HEK293 (cell line): Measurements from ENCODE around the gene CORO7.

Experiments
- CTCF ChIA-PET: fragments of 350-600 bp; formaldehyde crosslinking; extraction: SDS; loops from one replicate; lab custom pipeline; 2021; ENCODE audit warnings: antibody characterized with exemption; lab: Yijun Ruan, JAX
- POLR2A ChIA-PET: fragments of 300-600 bp; formaldehyde crosslinking; extraction: SDS; loops from one replicate; lab custom pipeline; 2020; ENCODE audit warnings: antibody characterized with exemption, inconsistent platforms; lab: Yijun Ruan, JAX
- H3K27ac ChIP-seq: fragments of 200-500 bp; sonication (Bioruptor generic); 2 replicates; pipeline ENCODE4 v1.5.1; 2014; ENCODE audit warnings: low read depth, low read length, control low read depth, inconsistent platforms; ENCODE audit errors: extremely low read depth
- H3K36me3 ChIP-seq, 2 experiments: fragments of 200-500 bp in 1 of 2; sonication (Bioruptor generic) in 1 of 2; 1 replicate in 1 of 2; 2 replicates in 1 of 2; pipeline ENCODE4 v1.5.1; 2014 to 2017; ENCODE audit warnings: inconsistent platforms in 2 of 2, low read length in 2 of 2; ENCODE audit not compliant: control insufficient read depth in 2 of 2, insufficient read depth in 1 of 2
- H3K4me1 ChIP-seq: fragments of 200-500 bp; sonication (Bioruptor generic); 2 replicates; pipeline ENCODE4 v1.5.1; 2014; ENCODE audit warnings: mild to moderate bottlenecking, low read length, inconsistent platforms; ENCODE audit not compliant: control insufficient read depth, insufficient read depth
- H3K4me3 ChIP-seq: 2 replicates; pipeline ENCODE4 v1.5.1; 2011; ENCODE audit warnings: low read depth, mild to moderate bottlenecking, control low read depth, low read length, moderate library complexity
- H3K9me3 ChIP-seq: fragments of 200-500 bp; sonication (Bioruptor generic); 2 replicates; pipeline ENCODE4 v1.5.1; 2014; ENCODE audit warnings: low read depth, low read length, inconsistent platforms; ENCODE audit not compliant: control insufficient read depth, insufficient read depth
- ATF2 ChIP-seq: fragments of 450-650 bp; formaldehyde crosslinking; IDR thresholded peaks from 2 replicates; pipeline ENCODE4 v1.5.1; 2016; ENCODE audit warnings: missing biosample characterization, missing genetic modification characterization, low read depth
- HIC1 ChIP-seq: fragments of 450-650 bp; formaldehyde crosslinking; IDR thresholded peaks from 2 replicates; pipeline ENCODE4 v1.5.1; 2016; ENCODE audit warnings: missing biosample characterization, missing genetic modification characterization
- HOXC10 ChIP-seq: sonication (generic); formaldehyde crosslinking; IDR thresholded peaks from 2 replicates; pipeline ENCODE4 v1.8.1; 2023; ENCODE audit warnings: mild to moderate bottlenecking, missing genetic modification reagents
- MEIS1 ChIP-seq: sonication (generic); formaldehyde crosslinking; IDR thresholded peaks from 2 replicates; pipeline ENCODE4 v1.8.1; 2022; ENCODE audit warnings: missing genetic modification reagents, mild to moderate bottlenecking, borderline replicate concordance
- REPIN1 ChIP-seq: fragments of 450-650 bp; formaldehyde crosslinking; IDR thresholded peaks from 2 replicates; pipeline ENCODE4 v1.5.1; 2017; ENCODE audit warnings: missing biosample characterization, missing genetic modification characterization, low read depth
- ZBTB1 ChIP-seq: fragments of 450-650 bp; formaldehyde crosslinking; IDR thresholded peaks from 2 replicates; pipeline ENCODE4 v1.5.1; 2016; ENCODE audit warnings: missing biosample characterization, missing genetic modification characterization
- ZBTB44 ChIP-seq: fragments of 450-650 bp; IDR thresholded peaks from 2 replicates; pipeline ENCODE4 v1.5.1; 2018; ENCODE audit warnings: missing biosample characterization, mild to moderate bottlenecking, missing genetic modification characterization
- ZBTB49 ChIP-seq: fragments of 450-650 bp; formaldehyde crosslinking; IDR thresholded peaks from 2 replicates; pipeline ENCODE4 v1.5.1; 2016; ENCODE audit warnings: missing biosample characterization, missing genetic modification characterization, low read depth
- ZNF138 ChIP-seq: fragments of 450-650 bp; formaldehyde crosslinking; IDR thresholded peaks from 2 replicates; pipeline ENCODE4 v1.5.1; 2016; ENCODE audit warnings: missing biosample characterization, missing genetic modification characterization, borderline replicate concordance
- ZNF146 ChIP-seq: fragments of 450-650 bp; formaldehyde crosslinking; IDR thresholded peaks from 2 replicates; pipeline ENCODE4 v1.5.1; 2016; ENCODE audit warnings: missing biosample characterization, missing genetic modification characterization
- ZNF16 ChIP-seq: fragments of 450-650 bp; formaldehyde crosslinking; IDR thresholded peaks from 2 replicates; pipeline ENCODE4 v1.5.1; 2016; ENCODE audit warnings: low read depth, missing biosample characterization, missing genetic modification characterization
- ZNF169 ChIP-seq: fragments of 450-650 bp; formaldehyde crosslinking; IDR thresholded peaks from 2 replicates; pipeline ENCODE4 v1.5.1; 2016; ENCODE audit warnings: missing biosample characterization, missing genetic modification characterization
- ZNF280C ChIP-seq: fragments of 450-650 bp; formaldehyde crosslinking; IDR thresholded peaks from 2 replicates; pipeline ENCODE4 v1.5.1; 2016; ENCODE audit warnings: missing biosample characterization, missing genetic modification characterization
- ZNF510 ChIP-seq: fragments of 450-650 bp; formaldehyde crosslinking; IDR thresholded peaks from 2 replicates; pipeline ENCODE4 v1.5.1; 2018; ENCODE audit warnings: mild to moderate bottlenecking, missing genetic modification characterization, missing biosample characterization; ENCODE audit not compliant: insufficient replicate concordance
- ZNF529 ChIP-seq: fragments of 450-650 bp; formaldehyde crosslinking; IDR thresholded peaks from 2 replicates; pipeline ENCODE4 v1.5.1; 2017; ENCODE audit warnings: missing genetic modification characterization, missing biosample characterization; ENCODE audit not compliant: insufficient replicate concordance
- ZNF548 ChIP-seq: fragments of 450-650 bp; formaldehyde crosslinking; IDR thresholded peaks from 2 replicates; pipeline ENCODE4 v1.5.1; 2016; ENCODE audit warnings: missing biosample characterization, missing genetic modification characterization
- ZNF555 ChIP-seq: fragments of 450-650 bp; formaldehyde crosslinking; conservative IDR thresholded peaks from 2 replicates; pipeline ENCODE4 v1.5.1; 2017; ENCODE audit warnings: missing biosample characterization, mild to moderate bottlenecking, missing genetic modification characterization, inconsistent platforms
- ZNF664 ChIP-seq: fragments of 450-650 bp; formaldehyde crosslinking; IDR thresholded peaks from 2 replicates; pipeline ENCODE4 v1.5.1; 2016; ENCODE audit warnings: missing biosample characterization, missing genetic modification characterization
- ZNF791 ChIP-seq: fragments of 450-650 bp; formaldehyde crosslinking; IDR thresholded peaks from 2 replicates; pipeline ENCODE4 v1.5.1; 2016; ENCODE audit warnings: missing biosample characterization, missing genetic modification characterization
- ZSCAN18 ChIP-seq: fragments of 450-650 bp; formaldehyde crosslinking; IDR thresholded peaks from 2 replicates; pipeline ENCODE4 v1.5.1; 2016; ENCODE audit warnings: missing biosample characterization, missing genetic modification characterization

CORO7 gene

GRCh38 chr16:4369007-4369733 lies 47.2 kb downstream of the CORO7 start:
- TF ChIP-seq ATF2 (tag by site-specific recombination) (no peak), ZNF664 (tag by site-specific recombination) (no peak), ZBTB44 (tag by site-specific recombination) (no peak), ZNF529 (tag by site-specific recombination) (no peak), ZNF146 (tag by site-specific recombination) (no peak), HOXC10 (no peak), ZNF280C (tag by site-specific recombination) (no peak), ZNF791 (tag by site-specific recombination) (no peak), ZNF16 (no peak), ZNF510 (no peak), ZBTB1 (tag by site-specific recombination) (no peak), ZNF138 (tag by site-specific recombination) (no peak), HIC1 (tag by site-specific recombination) (no peak), ZBTB49 (tag by site-specific recombination) (no peak), MEIS1 (CRISPR knock-in tag) (no peak), ZSCAN18 (tag by site-specific recombination) (no peak), ZNF555 (no peak), ZNF548 (tag by site-specific recombination) (no peak), ZNF169 (tag by site-specific recombination) (no peak), REPIN1 (tag by site-specific recombination) (no peak)
- TF ChIP-seq, all 188 proteins: peak for 0
- POLR2A ChIA-PET = interaction anchor here (0.5 to 1.1 kb wide), 4 partner anchors 9 to 172 kb away, joined by 3 to 8 read pairs (median 4); no protein-coding TSS in a partner anchor
- no peaks in the 10 kb centered on the region for H3K9me3 ChIP-seq
- no peak overlapping the region for H3K27ac ChIP-seq
- CTCF ChIA-PET = interaction anchor here (0.6 to 3.3 kb wide), 3 partner anchors 9 to 1503 kb away, joined by 3 to 32 read pairs (median 8); no protein-coding TSS in a partner anchor
- H3K4me1 ChIP-seq = peaks cover 18% of the 10 kb centered on the region
- peaks cover 0 to 12% of the 10 kb centered on the region in 2 experiments; a peak in 2 of 3 replicates for H3K36me3 ChIP-seq
- H3K4me3 ChIP-seq = no peak overlapping the region
